Type B pancreatic cell (in vitro differentiated cells): ENCODE measurements around the gene CLIC1. TPM values are rescaled to one million over a fixed set of nuclear protein-coding genes. Genes with fewer than 3 reads are reported as not detected.

ENCODE experiments used
- DNase-seq: peaks from one replicate; pipeline ENCODE4 v3.0.0; 2021; ENCODE audit warnings: mixed read lengths; ENCODE audit not compliant: unreplicated experiment; ENCODE audit errors: extremely low spot score
- H3K27ac Mint-ChIP-seq: 2 replicates; pipeline ENCODE4 v1.8.0; 2021; ENCODE audit warnings: mild to moderate bottlenecking, mixed read lengths
- H3K27me3 Mint-ChIP-seq: 2 replicates; pipeline ENCODE4 v1.8.0; 2021; ENCODE audit warnings: mixed read lengths
- H3K36me3 Mint-ChIP-seq: 2 replicates; pipeline ENCODE4 v1.8.0; 2021; ENCODE audit warnings: mixed read lengths
- H3K4me1 Mint-ChIP-seq: one replicate; pipeline ENCODE4 v1.8.0; 2021; ENCODE audit warnings: mixed read lengths; ENCODE audit not compliant: unreplicated experiment
- H3K4me3 Mint-ChIP-seq: 2 replicates; pipeline ENCODE4 v1.8.0; 2021; ENCODE audit warnings: mild to moderate bottlenecking, mixed read lengths
- H3K9me3 Mint-ChIP-seq: 2 replicates; pipeline ENCODE4 v1.8.0; 2021; ENCODE audit warnings: mixed read lengths
- total RNA-seq: library from RNA; stranded (reverse); gene quantifications from 2 replicates; pipeline ENCODE4 v1.2.1, GENCODE V29; 2021; ENCODE audit warnings: low replicate concordance
- TF ChIP-seq, protein P1 (sequence below): fragments of 200-600 bp; sonication (generic); conservative IDR thresholded peaks from 2 replicates; pipeline ENCODE4 v1.5.0; 2021; ENCODE audit warnings: antibody characterized with exemption, mild to moderate bottlenecking

Gene CLIC1
- total RNA-seq, 1 donor from 2014 or later = 294 TPM

DNA sequence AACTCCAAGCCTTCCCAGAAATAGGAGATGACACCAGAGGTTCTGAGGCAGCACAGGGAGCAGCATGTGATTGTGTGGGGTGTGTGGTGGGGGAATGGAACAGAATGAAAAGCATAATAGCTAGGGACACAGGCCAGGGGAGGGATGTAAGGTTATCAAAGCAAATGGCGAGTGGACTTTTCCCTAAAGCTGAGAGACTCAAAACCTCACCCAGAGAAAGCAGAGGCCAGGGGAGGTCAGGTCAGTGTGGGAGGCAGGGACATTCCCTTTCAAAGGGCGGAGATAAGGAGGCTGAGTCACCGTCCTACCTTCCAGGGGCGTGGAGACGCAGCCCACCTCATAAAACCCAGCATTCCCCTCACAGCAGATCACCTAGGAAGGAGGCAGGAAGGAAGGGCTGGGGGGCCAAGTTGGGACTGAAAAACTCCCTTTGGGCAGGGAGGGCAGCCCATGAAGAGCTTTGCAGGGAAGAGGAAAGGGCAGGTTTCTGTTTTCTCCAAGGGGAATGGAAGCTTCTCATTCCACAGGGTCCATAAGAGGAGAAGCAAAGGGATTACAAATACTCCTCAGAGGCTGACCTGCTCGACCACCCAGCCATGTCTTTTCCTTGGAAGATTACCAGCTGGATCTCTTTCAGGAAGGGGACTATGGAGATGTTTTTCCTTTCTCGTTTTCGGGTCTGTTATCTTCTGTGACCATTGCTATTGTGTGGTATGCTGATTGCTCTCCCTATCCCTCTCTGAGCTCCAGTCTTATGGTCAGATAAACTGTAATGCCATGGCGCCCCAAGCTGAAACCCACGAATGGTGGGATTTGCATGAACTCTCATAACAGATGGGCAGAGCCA lies 45.9 kb downstream of the CLIC1 start:
- TF ChIP-seq, protein P1, sequence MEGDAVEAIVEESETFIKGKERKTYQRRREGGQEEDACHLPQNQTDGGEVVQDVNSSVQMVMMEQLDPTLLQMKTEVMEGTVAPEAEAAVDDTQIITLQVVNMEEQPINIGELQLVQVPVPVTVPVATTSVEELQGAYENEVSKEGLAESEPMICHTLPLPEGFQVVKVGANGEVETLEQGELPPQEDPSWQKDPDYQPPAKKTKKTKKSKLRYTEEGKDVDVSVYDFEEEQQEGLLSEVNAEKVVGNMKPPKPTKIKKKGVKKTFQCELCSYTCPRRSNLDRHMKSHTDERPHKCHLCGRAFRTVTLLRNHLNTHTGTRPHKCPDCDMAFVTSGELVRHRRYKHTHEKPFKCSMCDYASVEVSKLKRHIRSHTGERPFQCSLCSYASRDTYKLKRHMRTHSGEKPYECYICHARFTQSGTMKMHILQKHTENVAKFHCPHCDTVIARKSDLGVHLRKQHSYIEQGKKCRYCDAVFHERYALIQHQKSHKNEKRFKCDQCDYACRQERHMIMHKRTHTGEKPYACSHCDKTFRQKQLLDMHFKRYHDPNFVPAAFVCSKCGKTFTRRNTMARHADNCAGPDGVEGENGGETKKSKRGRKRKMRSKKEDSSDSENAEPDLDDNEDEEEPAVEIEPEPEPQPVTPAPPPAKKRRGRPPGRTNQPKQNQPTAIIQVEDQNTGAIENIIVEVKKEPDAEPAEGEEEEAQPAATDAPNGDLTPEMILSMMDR = no peak
- no peaks in the 10 kb centered on the region for H3K4me1 Mint-ChIP-seq
- DNase-seq = no peak
- peaks cover 13% of the 10 kb centered on the region for H3K36me3 Mint-ChIP-seq
- no peaks in the 10 kb centered on the region for H3K9me3 Mint-ChIP-seq
- H3K27me3 Mint-ChIP-seq = no peaks in the 10 kb centered on the region
- peak overlapping the region; percentile 31 for H3K4me3 Mint-ChIP-seq
- peak overlapping the region; percentile 90 for H3K27ac Mint-ChIP-seq

DNA sequence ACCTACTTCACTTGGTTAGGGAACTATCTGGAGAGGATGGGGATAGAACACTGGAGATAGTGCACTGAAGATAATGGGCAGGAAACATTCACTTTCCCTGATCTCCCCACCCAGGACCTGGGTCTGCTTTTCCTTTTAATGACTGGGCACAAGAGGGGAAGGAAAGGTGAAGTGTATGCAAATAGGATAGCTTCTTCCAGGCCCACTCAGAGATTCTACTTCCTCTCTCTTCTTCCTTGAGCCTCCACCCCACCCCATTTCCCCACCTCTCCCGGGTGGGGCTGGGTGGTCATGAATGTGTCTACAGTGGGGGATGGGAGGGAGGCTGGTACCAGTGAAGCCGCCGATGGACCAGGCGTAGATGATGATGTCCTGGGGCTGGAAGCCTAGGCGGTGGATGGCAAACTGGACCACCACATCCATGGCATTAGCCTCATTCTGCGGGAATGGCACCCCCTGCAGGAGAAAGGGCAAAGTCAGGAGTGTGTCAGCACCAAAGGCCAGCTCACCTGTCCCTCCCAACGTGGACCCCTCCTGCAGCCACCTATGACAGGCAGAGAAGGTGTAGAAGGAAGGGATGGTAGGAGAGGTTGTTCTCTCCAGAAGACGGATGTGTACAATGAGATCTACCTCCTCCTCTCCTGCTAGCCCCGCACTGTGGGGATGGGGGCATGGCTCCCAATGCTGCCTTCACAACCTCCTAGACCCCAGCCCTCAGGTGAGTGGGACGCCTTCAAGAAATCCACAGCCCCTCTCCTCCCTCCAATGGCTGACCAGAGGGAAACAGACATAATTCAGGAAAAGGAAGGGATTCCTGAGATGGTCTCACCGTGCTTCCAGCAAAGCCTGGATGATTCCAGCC lies 46.9 kb downstream of the CLIC1 start:
- no peak overlapping the region for H3K4me3 Mint-ChIP-seq
- DNase-seq = no peak
- peaks cover 13% of the 10 kb centered on the region for H3K36me3 Mint-ChIP-seq
- TF ChIP-seq, protein P1 = peak; percentile 57
- no peaks in the 10 kb centered on the region for H3K27me3 Mint-ChIP-seq
- H3K27ac Mint-ChIP-seq = peak overlapping the region; percentile 90
- no peaks in the 10 kb centered on the region for H3K4me1 Mint-ChIP-seq
- H3K9me3 Mint-ChIP-seq = no peaks in the 10 kb centered on the region

DNA sequence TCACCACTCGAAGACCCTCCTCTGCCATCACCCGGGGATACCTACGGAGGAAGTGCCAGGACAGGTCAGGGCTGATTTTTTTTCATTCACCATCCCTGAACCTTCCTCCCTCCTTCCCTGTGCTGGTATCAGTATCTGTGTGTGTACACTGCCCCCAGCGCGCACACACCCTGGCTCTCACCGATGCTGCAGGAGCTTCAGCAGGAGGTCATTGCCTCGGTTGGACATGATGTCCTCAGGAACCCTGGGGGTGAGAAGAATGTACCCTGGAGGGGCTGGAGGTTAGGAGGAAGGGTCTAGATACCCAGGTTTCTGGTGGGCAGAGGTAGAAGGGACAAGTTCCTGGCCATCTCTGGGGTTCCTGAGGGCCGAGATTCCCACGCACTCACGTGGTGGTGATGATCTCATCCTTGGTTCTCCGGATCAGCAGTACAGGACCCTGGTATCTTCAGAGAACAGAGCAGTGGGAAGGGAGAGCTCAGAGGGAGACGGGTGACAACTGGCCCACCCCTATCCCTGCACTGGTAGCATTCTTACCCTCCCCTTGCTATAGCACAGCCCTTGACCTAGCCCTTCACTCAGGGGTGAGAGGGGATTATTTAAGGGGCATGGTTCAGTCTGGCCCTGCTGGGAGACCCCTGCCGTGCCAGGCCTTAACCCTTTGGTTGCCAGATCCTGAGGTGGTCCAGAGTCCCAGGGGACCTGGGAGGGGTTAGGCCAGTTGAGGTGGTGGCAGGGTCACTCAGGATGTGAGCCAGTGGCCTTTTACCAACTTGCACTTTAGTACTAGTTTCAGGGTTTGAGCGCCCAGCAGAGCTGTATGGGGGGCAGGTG lies 48.3 kb downstream of the CLIC1 start:
- TF ChIP-seq, protein P1 = no peak
- no peak overlapping the region for H3K4me3 Mint-ChIP-seq
- peaks cover 6% of the 10 kb centered on the region for H3K4me1 Mint-ChIP-seq
- H3K9me3 Mint-ChIP-seq = no peaks in the 10 kb centered on the region
- H3K36me3 Mint-ChIP-seq = peaks cover 13% of the 10 kb centered on the region
- no peak for DNase-seq
- no peak overlapping the region for H3K27ac Mint-ChIP-seq
- no peaks in the 10 kb centered on the region for H3K27me3 Mint-ChIP-seq

DNA sequence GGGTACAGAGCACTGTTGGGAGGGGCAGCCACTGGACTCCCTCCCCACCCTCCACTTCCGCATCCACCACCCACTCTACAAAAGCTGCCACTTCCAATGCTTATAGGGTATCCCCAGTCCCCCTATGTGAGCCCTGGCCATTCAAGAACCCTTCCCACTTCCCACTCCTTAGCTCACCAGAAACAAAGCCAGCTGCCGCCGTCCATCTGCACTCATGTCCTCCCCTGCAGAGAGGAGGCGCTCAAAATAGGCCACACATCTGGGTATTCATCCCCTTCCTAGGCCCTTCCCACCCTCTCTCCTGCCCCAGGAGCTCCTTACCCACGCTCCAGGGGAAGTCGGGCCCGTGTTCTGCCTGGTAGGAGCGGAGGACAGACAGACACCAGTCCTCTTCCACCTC lies 49.0 kb downstream of the CLIC1 start:
- Mint-ChIP-seq H3K4me1 (peaks cover 7% of the 10 kb centered on the region), H3K4me3 (no peak overlapping the region), H3K27me3 (no peaks in the 10 kb centered on the region), H3K9me3 (no peaks in the 10 kb centered on the region), H3K36me3 (peaks cover 13% of the 10 kb centered on the region), H3K27ac (no peak overlapping the region)
- DNase-seq = no peak
- TF ChIP-seq, protein P1 = no peak

DNA sequence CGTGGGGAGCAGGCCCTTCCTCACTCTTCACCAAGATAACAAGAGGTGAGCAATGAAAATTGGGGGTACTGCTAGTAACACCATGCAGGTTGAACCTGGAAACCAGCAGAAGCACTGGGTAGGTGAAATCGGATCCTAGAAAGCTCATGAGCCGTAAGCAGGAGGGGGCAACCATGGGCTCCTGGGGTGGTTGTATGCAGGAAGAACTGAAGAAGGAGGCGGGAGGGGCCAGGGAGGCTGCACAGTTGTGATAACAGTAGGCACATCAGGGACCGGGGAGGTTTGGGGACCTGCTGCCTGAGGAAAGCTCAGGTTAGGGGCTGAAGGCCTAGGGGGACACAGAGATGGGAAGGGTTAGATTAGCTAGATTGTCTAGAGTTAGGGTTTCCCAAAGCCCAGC lies 49.8 kb downstream of the CLIC1 start:
- Mint-ChIP-seq H3K36me3 (peaks cover 13% of the 10 kb centered on the region), H3K4me1 (peaks cover 10% of the 10 kb centered on the region), H3K27ac (peak overlapping the region; percentile 10), H3K9me3 (no peaks in the 10 kb centered on the region), H3K4me3 (no peak overlapping the region), H3K27me3 (no peaks in the 10 kb centered on the region)
- no peak for DNase-seq
- TF ChIP-seq, protein P1 = no peak
